Activated CD8-positive, alpha-beta memory T cell treated with anti-CD3 and anti-CD28 coated beads, Interleukin-2, amount 10 ng/mL, durations not matched to agents 7 days and 5 days (primary cell): ENCODE results near the gene CORO2A. TPM values are rescaled to one million over a fixed set of nuclear protein-coding genes. Genes with fewer than 3 reads are reported as not detected.
"Not testable (repeated sequence)": the region's sequence is repeated elsewhere in the genome, so short reads cannot be mapped to it uniquely, and the experiment has no call there.

ENCODE experiments used
- ATAC-seq: fragments of 150-1000 bp; cut with Tn5 transposase; one replicate; pipeline ENCODE4 v1.10.0; 2021; ENCODE audit warnings: moderate library complexity
- CTCF ChIA-PET: fragments of 350-600 bp; sonication (Branson Sonifier 250); formaldehyde crosslinking; loops from one replicate; lab custom pipeline; 2021; ENCODE audit warnings: antibody characterized with exemption; lab: Charles Lee
- DNase-seq: peaks from one replicate; pipeline ENCODE4 v3.0.0-alpha.2; 2020
- H3K27ac Mint-ChIP-seq: one replicate; pipeline ENCODE4 v1.8.0; 2021; ENCODE audit warnings: mild to moderate bottlenecking, mixed read lengths
- H3K27me3 Mint-ChIP-seq: one replicate; pipeline ENCODE4 v1.8.0; 2021; ENCODE audit warnings: mixed read lengths
- H3K36me3 Mint-ChIP-seq: one replicate; pipeline ENCODE4 v1.8.0; 2021; ENCODE audit warnings: mild to moderate bottlenecking, mixed read lengths
- H3K4me1 Mint-ChIP-seq: one replicate; pipeline ENCODE4 v1.8.0; 2021; ENCODE audit warnings: mixed read lengths
- H3K4me3 Mint-ChIP-seq: one replicate; pipeline ENCODE4 v1.8.0; 2021; ENCODE audit warnings: mild to moderate bottlenecking, moderate library complexity, mixed read lengths
- H3K9me3 Mint-ChIP-seq: one replicate; pipeline ENCODE4 v1.8.0; 2022; ENCODE audit warnings: low read depth, mixed read lengths
- total RNA-seq, 2 experiments: library from RNA; stranded (reverse); gene quantifications; one replicate each; pipeline ENCODE4 v1.2.3, GENCODE V29; 2021

Gene CORO2A
- total RNA-seq, 2 experiments from 2014 or later, result 6.2 to 11.5 TPM

GRCh38 chr9:98084396-98084795 is 108.0 kb downstream of the CORO2A start:
- peaks cover 58% of the 10 kb centered on the region for H3K36me3 Mint-ChIP-seq
- no peak overlapping the region for H3K4me3 Mint-ChIP-seq
- no peaks in the 10 kb centered on the region for H3K9me3 Mint-ChIP-seq
- no peaks in the 10 kb centered on the region for H3K27me3 Mint-ChIP-seq
- no peak overlapping the region for H3K27ac Mint-ChIP-seq
- H3K4me1 Mint-ChIP-seq, result peaks cover 39% of the 10 kb centered on the region
- ATAC-seq (no peak), DNase-seq (no peak)
- CTCF ChIA-PET, result interaction anchor here (1.1 to 1.3 kb wide), 2 partner anchors 11 to 24 kb away, joined by 3 read pairs; no protein-coding TSS in a partner anchor

DNA sequence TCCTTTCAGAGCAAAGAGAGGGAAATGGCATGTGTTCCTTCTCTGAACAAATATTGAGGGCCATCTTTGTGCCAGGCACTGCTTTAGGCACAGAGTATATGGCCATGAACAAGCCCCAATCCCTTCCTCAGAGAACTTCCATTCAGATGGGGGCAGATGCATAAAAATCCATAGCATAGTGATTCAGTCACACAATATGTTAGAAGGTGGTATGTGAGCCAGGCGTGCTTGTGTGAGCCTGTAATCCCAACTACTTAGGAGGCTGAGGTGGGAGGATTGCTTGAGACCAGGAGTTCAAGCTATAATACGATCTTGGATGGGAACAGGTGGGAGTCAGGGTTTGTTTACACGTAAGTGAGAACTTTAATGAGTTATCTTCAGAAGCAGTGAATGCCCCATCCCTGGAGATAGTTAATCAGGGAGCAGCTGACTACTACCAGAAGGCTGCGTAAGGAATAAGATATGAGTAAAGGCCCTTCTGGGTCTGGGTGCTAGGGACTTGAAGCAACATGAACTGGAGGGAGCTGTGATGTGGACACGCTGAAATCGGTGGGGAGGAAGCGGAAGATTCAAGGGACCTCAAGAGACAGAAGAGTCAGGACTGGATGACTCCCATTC is 108.8 kb downstream of the CORO2A start:
- CTCF ChIA-PET, result interaction anchor here (1.3 kb wide), 1 partner anchor 25 kb away, joined by 3 read pairs; no protein-coding TSS in a partner anchor
- Mint-ChIP-seq H3K4me1 (peaks cover 40% of the 10 kb centered on the region), H3K36me3 (peaks cover 55% of the 10 kb centered on the region), H3K9me3 (no peaks in the 10 kb centered on the region), H3K27me3 (no peaks in the 10 kb centered on the region), H3K27ac (peak overlapping the region; percentile 9), H3K4me3 (no peak overlapping the region)
- DNase-seq (no peak), ATAC-seq (no peak)

DNA sequence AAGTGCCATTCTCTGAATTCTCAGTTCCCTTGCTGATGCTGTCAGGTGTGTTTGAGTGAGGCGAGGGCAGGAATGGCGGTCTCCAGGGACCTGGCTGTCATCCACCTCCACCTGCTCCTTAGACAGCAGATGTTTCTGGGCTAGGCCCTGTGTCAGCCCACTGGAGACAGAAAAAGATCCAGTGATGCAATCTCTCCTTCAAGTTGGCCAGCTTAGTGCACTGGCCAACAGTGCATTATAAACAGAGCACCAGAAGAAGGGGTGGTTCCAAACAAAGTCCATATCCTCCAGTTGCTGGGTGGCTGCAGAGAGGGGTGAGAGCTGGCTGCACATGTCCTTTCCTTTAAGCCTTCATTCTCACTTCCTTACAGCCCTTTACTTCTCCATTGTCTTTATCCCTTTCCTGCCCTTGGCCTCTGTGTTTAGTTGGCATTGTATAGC is 109.4 kb downstream of the CORO2A start:
- peak overlapping the region; percentile 9 for H3K27ac Mint-ChIP-seq
- no peaks in the 10 kb centered on the region for H3K9me3 Mint-ChIP-seq
- peaks cover 38% of the 10 kb centered on the region for H3K4me1 Mint-ChIP-seq
- H3K4me3 Mint-ChIP-seq, result no peak overlapping the region
- ATAC-seq, result no peak
- no peak for DNase-seq
- peaks cover 54% of the 10 kb centered on the region for H3K36me3 Mint-ChIP-seq
- H3K27me3 Mint-ChIP-seq, result no peaks in the 10 kb centered on the region
- CTCF ChIA-PET, result no interaction called here

GRCh38 chr9:98081477-98082219 is 110.8 kb downstream of the CORO2A start:
- no peaks in the 10 kb centered on the region for H3K27me3 Mint-ChIP-seq
- H3K4me1 Mint-ChIP-seq, result peaks cover 43% of the 10 kb centered on the region
- H3K4me3 Mint-ChIP-seq, result no peak overlapping the region
- CTCF ChIA-PET, result interaction anchor here (1.6 kb wide), 1 partner anchor 37 kb away, joined by 4 read pairs; the partner anchor contains the start of gene TRIM14
- ATAC-seq (peak; percentile 91), DNase-seq (peak; percentile 68)
- H3K9me3 Mint-ChIP-seq, result no peaks in the 10 kb centered on the region
- peaks cover 58% of the 10 kb centered on the region for H3K36me3 Mint-ChIP-seq
- H3K27ac Mint-ChIP-seq, result peak overlapping the region; percentile 76

DNA sequence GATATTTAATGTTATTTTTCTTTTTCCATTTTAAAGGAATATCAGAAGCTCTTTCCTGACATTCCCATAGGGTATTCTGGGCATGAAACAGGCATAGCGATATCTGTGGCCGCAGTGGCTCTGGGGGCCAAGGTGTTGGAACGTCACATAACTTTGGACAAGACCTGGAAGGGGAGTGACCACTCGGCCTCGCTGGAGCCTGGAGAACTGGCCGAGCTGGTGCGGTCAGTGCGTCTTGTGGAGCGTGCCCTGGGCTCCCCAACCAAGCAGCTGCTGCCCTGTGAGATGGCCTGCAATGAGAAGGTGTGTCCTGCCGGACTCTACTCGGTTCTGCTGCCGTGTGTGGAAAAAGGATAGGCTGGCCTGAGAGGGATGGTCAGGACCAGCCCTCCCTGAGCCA is 111.7 kb downstream of the CORO2A start:
- ATAC-seq, result no peak
- Mint-ChIP-seq H3K27ac (peak overlapping the region; percentile 76), H3K4me3 (no peak overlapping the region), H3K4me1 (peaks cover 49% of the 10 kb centered on the region), H3K9me3 (no peaks in the 10 kb centered on the region), H3K36me3 (peaks cover 54% of the 10 kb centered on the region), H3K27me3 (no peaks in the 10 kb centered on the region)
- no peak for DNase-seq
- CTCF ChIA-PET, result interaction anchor here (1.6 kb wide), 1 partner anchor 38 kb away, joined by 4 read pairs; the partner anchor contains the start of gene TRIM14

DNA sequence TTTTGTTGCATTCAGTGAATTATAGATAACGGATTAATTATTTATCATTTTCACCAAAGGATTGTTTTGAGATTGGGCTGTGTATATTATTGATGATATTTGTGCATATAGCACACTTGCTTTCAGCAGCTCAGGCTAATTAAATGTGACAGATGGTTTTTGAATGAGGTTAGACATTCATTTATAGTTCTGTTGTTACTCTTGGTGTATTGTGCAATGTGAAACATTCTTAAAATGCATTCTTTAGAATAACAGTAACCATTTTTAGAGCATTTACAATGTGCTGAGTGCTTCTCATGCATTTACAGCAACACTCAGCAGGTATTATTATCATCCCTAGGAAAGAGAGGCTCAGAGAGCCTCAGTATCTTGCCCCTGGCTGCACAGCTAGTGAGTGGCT is 112.1 kb downstream of the CORO2A start:
- H3K36me3 Mint-ChIP-seq, result peaks cover 54% of the 10 kb centered on the region
- H3K9me3 Mint-ChIP-seq, result no peaks in the 10 kb centered on the region
- no peak overlapping the region for H3K4me3 Mint-ChIP-seq
- CTCF ChIA-PET, result interaction anchor here (1.5 to 1.6 kb wide), 2 partner anchors 11 to 38 kb away, joined by 4 to 7 read pairs; partner anchors contain the start of gene TRIM14
- DNase-seq (no peak), ATAC-seq (no peak)
- H3K4me1 Mint-ChIP-seq, result peaks cover 53% of the 10 kb centered on the region
- no peaks in the 10 kb centered on the region for H3K27me3 Mint-ChIP-seq
- H3K27ac Mint-ChIP-seq, result no peak overlapping the region

GRCh38 chr9:98078895-98079294 is 113.5 kb downstream of the CORO2A start:
- Mint-ChIP-seq H3K36me3 (peaks cover 47% of the 10 kb centered on the region), H3K4me3 (no peak overlapping the region), H3K27ac (peak overlapping the region; percentile 66), H3K4me1 (peaks cover 65% of the 10 kb centered on the region), H3K27me3 (no peaks in the 10 kb centered on the region), H3K9me3 (no peaks in the 10 kb centered on the region)
- no peak for ATAC-seq
- DNase-seq, result no peak
- CTCF ChIA-PET, result interaction anchor here (1.5 to 3.1 kb wide), 2 partner anchors 12 to 18 kb away, joined by 7 read pairs; no protein-coding TSS in a partner anchor

DNA sequence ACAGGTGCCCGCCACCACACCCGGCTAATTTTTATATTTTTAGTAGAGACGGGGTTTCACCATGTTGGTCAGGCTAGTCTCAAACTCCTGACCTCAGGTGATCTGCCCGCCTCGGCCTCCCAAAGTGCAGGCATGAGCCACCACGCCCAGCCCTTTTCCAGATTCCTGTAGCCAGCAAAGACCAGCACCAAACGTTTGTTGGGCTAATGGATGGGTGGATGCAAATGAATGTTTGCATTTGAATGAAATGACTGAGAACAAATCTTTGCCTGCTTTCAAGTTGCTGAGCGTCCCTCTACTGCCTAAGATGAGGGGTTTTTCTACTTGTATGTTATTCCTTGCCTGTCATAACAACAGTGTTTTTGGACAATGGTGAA is 115.9 kb downstream of the CORO2A start:
- H3K9me3 Mint-ChIP-seq, H3K4me3 Mint-ChIP-seq, ATAC-seq, H3K27me3 Mint-ChIP-seq, DNase-seq: not testable (repeated sequence)
- H3K4me1 Mint-ChIP-seq, result peaks cover 42% of the 10 kb centered on the region
- H3K36me3 Mint-ChIP-seq, result peaks cover 24% of the 10 kb centered on the region
- H3K27ac Mint-ChIP-seq, result peak overlapping the region; percentile 88
- CTCF ChIA-PET, result interaction anchor here (0.8 to 3.1 kb wide), 5 partner anchors 11 to 42 kb away, joined by 3 to 8 read pairs (median 6); no protein-coding TSS in a partner anchor

- ATAC-seq (peak; percentile 73), DNase-seq (no peak)
- H3K9me3 Mint-ChIP-seq, result no peaks in the 10 kb centered on the region
- peaks cover 35% of the 10 kb centered on the region for H3K4me1 Mint-ChIP-seq
- H3K27me3 Mint-ChIP-seq, result no peaks in the 10 kb centered on the region
- H3K4me3 Mint-ChIP-seq, result peak overlapping the region; percentile 24
- CTCF ChIA-PET, result interaction anchor here (0.8 to 3.5 kb wide), 12 partner anchors 11 to 240 kb away, joined by 3 to 19 read pairs (median 6); partner anchors contain the start of gene TRIM14
- peak overlapping the region; percentile 88 for H3K27ac Mint-ChIP-seq
- peaks cover 16% of the 10 kb centered on the region for H3K36me3 Mint-ChIP-seq
Observed at GRCh38 chr9:98075332-98075805, 117.1 kb downstream of the CORO2A start.

GRCh38 chr9:98074115-98074990 is 118.1 kb downstream of the CORO2A start:
- peak; percentile 76 for DNase-seq
- peak; percentile 37 for ATAC-seq
- peak overlapping the region; percentile 88 for H3K27ac Mint-ChIP-seq
- no peak overlapping the region for H3K4me3 Mint-ChIP-seq
- peaks cover 35% of the 10 kb centered on the region for H3K4me1 Mint-ChIP-seq
- CTCF ChIA-PET, result interaction anchor here (0.6 to 3.5 kb wide), 29 partner anchors 11 to 241 kb away, joined by 3 to 19 read pairs (median 4); partner anchors contain the start of genes NANS, TBC1D2 and TRIM14
- H3K27me3 Mint-ChIP-seq, result no peaks in the 10 kb centered on the region
- peaks cover 16% of the 10 kb centered on the region for H3K36me3 Mint-ChIP-seq
- H3K9me3 Mint-ChIP-seq, result no peaks in the 10 kb centered on the region

DNA sequence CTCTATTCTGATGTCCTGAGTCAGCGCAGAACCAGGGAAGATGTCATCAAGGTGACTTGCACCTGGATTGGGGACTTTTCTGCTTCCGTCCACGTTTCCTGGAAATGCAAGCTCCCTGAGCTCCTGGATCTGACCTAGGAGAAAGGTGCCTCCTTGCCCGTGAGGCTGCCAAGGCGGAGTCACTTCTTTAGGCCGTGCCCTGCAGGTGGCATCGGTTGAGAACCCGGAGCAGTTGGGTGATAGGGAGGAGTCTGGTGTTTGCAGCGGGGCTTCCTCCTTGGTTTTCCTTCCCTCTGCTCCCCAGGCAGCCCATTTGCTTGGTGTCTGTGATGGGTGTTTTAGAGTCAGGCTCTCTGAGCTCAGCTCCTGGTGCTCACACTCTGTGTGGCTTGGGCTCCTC is 120.7 kb downstream of the CORO2A start:
- DNase-seq (no peak), ATAC-seq (no peak)
- Mint-ChIP-seq H3K4me1 (peaks cover 27% of the 10 kb centered on the region), H3K27me3 (no peaks in the 10 kb centered on the region), H3K27ac (no peak overlapping the region), H3K9me3 (no peaks in the 10 kb centered on the region), H3K4me3 (no peak overlapping the region), H3K36me3 (peaks cover 9% of the 10 kb centered on the region)
- CTCF ChIA-PET, result interaction anchor here (1.5 to 2.4 kb wide), 2 partner anchors 37 to 46 kb away, joined by 3 to 8 read pairs; partner anchors contain the start of gene TRIM14
